BJ (cell line): Measurements from ENCODE around the gene MCOLN3. TPM values are rescaled to one million over a fixed set of nuclear protein-coding genes. Genes with fewer than 3 reads are reported as not detected.
"Not testable (repeated sequence)": the region's sequence is repeated elsewhere in the genome, so short reads cannot be mapped to it uniquely, and the experiment has no call there.

Experiments
- CTCF ChIA-PET: fragments of 350-600 bp; formaldehyde crosslinking; extraction: SDS; loops from one replicate; lab custom pipeline; 2021; ENCODE audit warnings: antibody characterized with exemption, inconsistent platforms; lab: Yijun Ruan, JAX
- POLR2A ChIA-PET: fragments of 300-600 bp; sonication (Branson Sonifier 250); formaldehyde crosslinking; extraction: SDS; loops from one replicate; lab custom pipeline; 2021; ENCODE audit warnings: antibody characterized with exemption; lab: Charles Lee
- DNase-seq: peaks from one replicate; pipeline ENCODE4 v3.0.0-alpha.2; 2011; ENCODE audit warnings: low read depth
- H3K27me3 ChIP-seq: 2 replicates; pipeline ENCODE4 v1.6.0; 2011; ENCODE audit warnings: low read length; ENCODE audit not compliant: control insufficient read depth, insufficient read depth
- H3K36me3 ChIP-seq: 2 replicates; pipeline ENCODE4 v1.5.1; 2011; ENCODE audit warnings: low read length; ENCODE audit not compliant: control insufficient read depth, insufficient read depth
- H3K4me3 ChIP-seq: 2 replicates; pipeline ENCODE4 v1.5.1; 2011; ENCODE audit warnings: low read depth, mild to moderate bottlenecking, control low read depth, low read length
- CTCF ChIP-seq: IDR thresholded peaks from 2 replicates; pipeline ENCODE4 v1.5.1; 2011; ENCODE audit warnings: low read depth, mild to moderate bottlenecking, control low read depth, inconsistent platforms, low read length, moderate library complexity; ENCODE audit not compliant: insufficient read depth
- polyA plus RNA-seq: library from polyadenylated mRNA; depleted of rRNA; stranded (reverse); fragments of >200 nt; gene quantifications from 2 replicates; pipeline ENCODE4 v1.2.3, GENCODE V29; 2011

Gene MCOLN3
- polyA plus RNA-seq, 1 experiment, result 0.20 TPM

DNA sequence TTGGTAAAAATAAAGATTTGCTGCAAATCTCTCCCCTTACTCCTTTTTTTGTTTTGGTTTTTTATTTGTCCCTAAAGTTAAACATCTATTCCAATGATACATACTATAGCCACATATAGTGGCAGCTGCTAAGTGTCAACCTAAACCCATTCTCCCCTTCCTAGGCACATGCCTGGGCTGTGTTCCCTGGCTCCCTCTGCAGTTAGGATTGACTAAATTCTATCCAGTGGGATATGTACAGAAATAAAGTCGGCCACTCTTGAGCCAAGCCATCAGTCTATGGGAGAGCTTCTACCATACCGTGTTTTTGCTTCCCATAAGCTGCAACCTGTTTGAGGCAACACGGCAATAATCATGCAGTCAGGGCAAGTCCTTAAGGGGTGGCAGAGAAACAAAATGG is 23.6 kb downstream of the MCOLN3 start:
- H3K4me3 ChIP-seq, result no peak overlapping the region
- H3K36me3 ChIP-seq, result no peaks in the 10 kb centered on the region
- TF ChIP-seq CTCF, result no peak
- H3K27me3 ChIP-seq, result no peaks in the 10 kb centered on the region; the same call in 1 of the 2 replicates
- ChIA-PET CTCF (interaction anchor here (0.6 to 7.9 kb wide), 2 partner anchors 15 to 81 kb away, joined by 6 to 85 read pairs; no protein-coding TSS in a partner anchor), POLR2A (no interaction called here)
- no peak for DNase-seq

DNA sequence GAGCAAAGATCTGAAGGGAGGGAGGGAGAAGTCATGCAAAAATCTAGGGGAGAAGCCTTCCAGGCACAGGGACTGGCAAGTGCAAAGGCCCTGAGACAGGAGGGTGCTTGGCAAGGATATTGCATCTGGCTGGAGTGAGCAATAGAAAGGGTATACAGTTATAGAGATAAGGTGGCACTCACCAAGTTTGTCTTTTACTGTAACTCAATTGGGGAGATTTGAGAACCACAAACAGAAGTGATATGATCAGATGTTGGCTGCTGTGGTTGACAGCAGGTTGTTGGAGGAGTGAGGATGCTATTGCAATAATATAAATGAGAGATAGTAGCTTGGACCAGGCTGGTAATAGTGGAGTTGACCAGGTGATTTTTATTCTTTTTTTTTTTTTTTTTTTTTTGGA is 25.6 kb downstream of the MCOLN3 start:
- no peak overlapping the region for H3K4me3 ChIP-seq
- no peak for DNase-seq
- ChIA-PET CTCF (interaction anchor here (7.9 kb wide), 1 partner anchor 79 kb away, joined by 85 read pairs; no protein-coding TSS in a partner anchor), POLR2A (no interaction called here)
- no peak for TF ChIP-seq CTCF
- H3K27me3 ChIP-seq, result no peaks in the 10 kb centered on the region; the same call in none of the 2 replicates
- H3K36me3 ChIP-seq, result no peaks in the 10 kb centered on the region

DNA sequence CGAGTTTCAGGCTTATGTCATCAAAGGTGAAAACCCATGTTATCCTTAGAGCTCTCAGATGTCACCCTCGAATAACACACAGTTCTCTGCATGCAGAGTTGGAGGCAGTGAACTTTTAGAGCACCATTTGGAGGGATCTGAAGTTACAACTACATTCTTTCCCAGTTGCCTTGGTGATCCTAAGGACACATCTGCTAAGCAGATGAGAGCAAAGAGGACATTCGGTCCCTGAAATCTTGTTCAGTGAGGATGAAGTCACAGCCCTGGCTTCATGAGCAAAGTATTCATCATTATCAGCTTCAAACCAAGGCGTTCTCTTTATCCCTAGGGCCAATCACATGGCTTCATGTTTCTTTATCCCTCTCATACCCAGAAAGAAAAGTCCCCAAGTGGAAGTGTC is 28.3 kb downstream of the MCOLN3 start:
- TF ChIP-seq CTCF, result no peak
- ChIA-PET CTCF (interaction anchor here (1.5 to 7.9 kb wide), 3 partner anchors 18 to 76 kb away, joined by 4 to 85 read pairs (median 4); no protein-coding TSS in a partner anchor), POLR2A (no interaction called here)
- DNase-seq, result peak; percentile 91
- no peaks in the 10 kb centered on the region for H3K36me3 ChIP-seq
- H3K27me3 ChIP-seq, result no peaks in the 10 kb centered on the region; the same call in none of the 2 replicates
- no peak overlapping the region for H3K4me3 ChIP-seq

GRCh38 chr1:85015826-85016225 is 32.5 kb downstream of the MCOLN3 start:
- no peaks in the 10 kb centered on the region; the same call in 1 of the 2 replicates for H3K27me3 ChIP-seq
- ChIA-PET CTCF (no interaction called here), POLR2A (no interaction called here)
- no peak for TF ChIP-seq CTCF
- DNase-seq, result no peak
- H3K4me3 ChIP-seq, result no peak overlapping the region
- H3K36me3 ChIP-seq, result no peaks in the 10 kb centered on the region

DNA sequence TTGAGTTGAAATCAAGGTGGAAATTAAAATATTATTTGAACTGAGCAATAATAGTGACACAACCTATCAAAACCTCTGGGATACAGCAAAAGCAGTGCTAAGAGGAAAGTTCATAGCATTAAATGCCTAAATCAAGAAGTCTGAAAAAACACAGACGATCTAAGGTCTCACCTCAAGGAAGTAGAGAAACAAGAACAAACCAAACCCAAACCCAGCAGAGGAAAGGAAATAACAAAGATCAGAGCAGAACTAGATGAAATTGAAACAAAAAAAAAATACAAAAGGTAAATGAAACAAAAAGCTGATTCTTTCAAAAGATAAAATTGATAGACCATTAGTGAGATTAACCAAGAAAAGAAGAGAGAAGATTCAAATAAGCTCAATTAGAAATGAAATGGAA is 42.7 kb downstream of the MCOLN3 start:
- POLR2A ChIA-PET, H3K36me3 ChIP-seq: not testable (repeated sequence)
- CTCF ChIA-PET, result interaction anchor here (1.5 kb wide), 1 partner anchor 61 kb away, joined by 3 read pairs; no protein-coding TSS in a partner anchor

DNA sequence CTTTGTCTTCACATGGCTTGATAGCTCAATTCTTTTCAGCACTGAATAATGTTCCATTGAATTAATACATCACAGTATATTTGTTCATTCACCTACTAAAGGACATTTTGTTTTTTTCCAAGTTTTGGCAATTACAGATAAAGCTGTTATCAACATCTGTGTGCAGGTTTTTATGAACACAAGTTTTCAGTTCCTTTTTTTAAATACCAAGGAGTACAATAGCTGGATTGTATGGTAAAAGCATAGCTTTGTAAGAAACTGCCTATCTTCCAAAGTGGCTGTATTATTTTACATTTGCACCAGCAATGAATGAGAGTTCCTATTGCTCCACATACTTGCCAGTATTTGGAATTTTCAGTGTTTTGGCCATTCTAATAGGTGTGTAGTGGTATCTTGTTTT is 46.6 kb downstream of the MCOLN3 start:
- no peak for DNase-seq
- peaks cover 29% of the 10 kb centered on the region for H3K27me3 ChIP-seq
- TF ChIP-seq CTCF, result no peak
- H3K36me3 ChIP-seq, result no peaks in the 10 kb centered on the region
- no peak overlapping the region for H3K4me3 ChIP-seq
- POLR2A ChIA-PET, result no interaction called here
- CTCF ChIA-PET, result no interaction called here

More for the DNA sequence above, 42.7 kb downstream of the MCOLN3 start:
- peaks cover 12% of the 10 kb centered on the region for H3K27me3 ChIP-seq
- not testable (repeated sequence) for H3K4me3 ChIP-seq, DNase-seq
